Nephron progenitor cell (in vitro differentiated cells): Measurements from ENCODE around the gene CCL26.
"Not testable (repeated sequence)": the region's sequence is repeated elsewhere in the genome, so short reads cannot be mapped to it uniquely, and the experiment has no call there.

Experiments
- DNase-seq: peaks from one replicate; pipeline ENCODE4 v3.0.0; 2021
- H3K27ac Mint-ChIP-seq: 2 replicates; pipeline ENCODE4 v1.8.0; 2021; ENCODE audit warnings: mild to moderate bottlenecking, moderate library complexity, mixed read lengths
- H3K27me3 Mint-ChIP-seq: 2 replicates; pipeline ENCODE4 v1.8.0; 2021; ENCODE audit warnings: mild to moderate bottlenecking, low read depth, mixed read lengths; ENCODE audit not compliant: poor library complexity
- H3K36me3 Mint-ChIP-seq: 2 replicates; pipeline ENCODE4 v1.8.0; 2021; ENCODE audit warnings: low read depth, mixed read lengths
- H3K4me1 Mint-ChIP-seq: 2 replicates; pipeline ENCODE4 v1.8.0; 2021; ENCODE audit warnings: mixed read lengths
- H3K4me3 Mint-ChIP-seq: 2 replicates; pipeline ENCODE4 v1.8.0; 2021; ENCODE audit warnings: mild to moderate bottlenecking, moderate library complexity, mixed read lengths
- H3K9me3 Mint-ChIP-seq: 2 replicates; pipeline ENCODE4 v1.8.0; 2021; ENCODE audit warnings: mild to moderate bottlenecking, moderate library complexity, mixed read lengths
- TF ChIP-seq, protein P1 (sequence below): fragments of 200-600 bp; sonication (generic); IDR thresholded peaks from 2 replicates; pipeline ENCODE4 v1.5.0; 2021; ENCODE audit warnings: antibody characterized with exemption

Gene CCL26

DNA sequence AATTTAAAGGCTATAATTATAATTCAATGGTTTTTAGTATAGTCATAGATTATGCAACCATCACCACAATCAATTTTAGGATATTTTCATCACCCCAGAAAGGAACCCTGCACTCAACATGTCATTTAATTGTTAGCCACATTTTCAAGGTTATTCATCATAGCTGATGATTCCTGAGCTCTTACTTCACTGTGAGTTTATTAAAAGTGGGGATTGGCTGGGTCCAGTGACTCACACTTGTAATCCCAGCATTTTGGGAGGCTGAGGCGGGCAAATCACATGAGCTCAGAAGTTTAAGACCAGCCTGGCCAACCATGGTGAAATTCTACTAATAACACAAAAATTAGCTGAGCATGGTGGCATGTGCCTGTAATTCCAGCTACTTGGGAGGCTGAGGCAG is 787 bp downstream of the CCL26 start:
- Mint-ChIP-seq H3K4me1 (peaks cover 12% of the 10 kb centered on the region), H3K4me3 (no peak overlapping the region), H3K27me3 (peaks cover 6% of the 10 kb centered on the region), H3K36me3 (no peaks in the 10 kb centered on the region), H3K9me3 (no peaks in the 10 kb centered on the region), H3K27ac (no peak overlapping the region)
- no peak for DNase-seq
- TF ChIP-seq, protein P1, sequence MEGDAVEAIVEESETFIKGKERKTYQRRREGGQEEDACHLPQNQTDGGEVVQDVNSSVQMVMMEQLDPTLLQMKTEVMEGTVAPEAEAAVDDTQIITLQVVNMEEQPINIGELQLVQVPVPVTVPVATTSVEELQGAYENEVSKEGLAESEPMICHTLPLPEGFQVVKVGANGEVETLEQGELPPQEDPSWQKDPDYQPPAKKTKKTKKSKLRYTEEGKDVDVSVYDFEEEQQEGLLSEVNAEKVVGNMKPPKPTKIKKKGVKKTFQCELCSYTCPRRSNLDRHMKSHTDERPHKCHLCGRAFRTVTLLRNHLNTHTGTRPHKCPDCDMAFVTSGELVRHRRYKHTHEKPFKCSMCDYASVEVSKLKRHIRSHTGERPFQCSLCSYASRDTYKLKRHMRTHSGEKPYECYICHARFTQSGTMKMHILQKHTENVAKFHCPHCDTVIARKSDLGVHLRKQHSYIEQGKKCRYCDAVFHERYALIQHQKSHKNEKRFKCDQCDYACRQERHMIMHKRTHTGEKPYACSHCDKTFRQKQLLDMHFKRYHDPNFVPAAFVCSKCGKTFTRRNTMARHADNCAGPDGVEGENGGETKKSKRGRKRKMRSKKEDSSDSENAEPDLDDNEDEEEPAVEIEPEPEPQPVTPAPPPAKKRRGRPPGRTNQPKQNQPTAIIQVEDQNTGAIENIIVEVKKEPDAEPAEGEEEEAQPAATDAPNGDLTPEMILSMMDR: no peak

DNA sequence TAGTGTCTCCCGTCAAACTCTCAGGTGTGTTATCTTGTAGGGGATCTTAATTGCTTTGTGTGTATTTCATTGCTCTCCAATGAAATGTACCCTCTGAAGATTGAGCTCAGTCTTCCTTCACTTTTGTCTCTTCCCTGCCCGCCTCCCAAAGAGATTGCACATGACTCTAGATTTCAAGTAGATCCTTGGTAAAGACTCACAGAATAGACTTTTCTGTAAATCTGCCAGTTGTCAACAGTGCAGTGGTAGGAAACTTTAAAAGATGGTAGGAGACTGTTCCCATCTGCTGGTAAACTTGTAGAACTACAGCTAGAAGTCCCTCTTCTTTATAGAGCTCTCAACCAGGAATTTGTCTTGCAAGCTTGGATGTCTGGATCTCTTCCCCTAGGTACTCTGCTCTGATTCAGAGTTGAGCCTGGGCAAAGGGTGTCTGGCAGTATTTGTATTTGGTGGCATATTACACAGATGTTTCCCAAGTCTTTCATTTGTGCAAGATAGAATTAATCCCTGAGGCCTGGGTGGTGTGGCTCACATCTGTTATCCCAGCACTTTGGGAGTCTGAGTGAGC is 9.6 kb downstream of the CCL26 start:
- H3K36me3 Mint-ChIP-seq: no peaks in the 10 kb centered on the region
- H3K9me3 Mint-ChIP-seq: no peaks in the 10 kb centered on the region
- H3K4me3 Mint-ChIP-seq: no peak overlapping the region
- H3K27me3 Mint-ChIP-seq: no peaks in the 10 kb centered on the region
- TF ChIP-seq, protein P1: peak; percentile 77
- H3K4me1 Mint-ChIP-seq: peaks cover 6% of the 10 kb centered on the region
- H3K27ac Mint-ChIP-seq: peak overlapping the region; percentile 18
- DNase-seq: no peak

DNA sequence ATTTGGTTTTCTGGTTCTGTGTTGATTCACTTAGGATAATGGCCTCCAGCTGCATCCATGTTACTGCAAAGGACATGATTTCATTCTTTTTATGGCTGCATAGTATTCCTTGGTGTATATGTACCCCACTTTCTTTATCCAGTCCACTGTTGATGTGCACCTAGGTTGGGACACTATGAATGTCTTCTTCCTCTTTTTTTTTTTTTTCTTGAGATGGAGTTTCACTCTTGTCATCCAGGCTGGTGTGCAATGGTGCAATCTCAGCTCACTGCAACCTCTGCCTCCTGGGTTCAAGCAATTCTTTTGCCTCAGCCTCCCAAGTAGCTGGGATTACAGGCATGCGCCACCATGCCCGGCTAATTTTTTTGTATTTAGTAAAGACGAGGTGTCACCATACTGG is 10.2 kb downstream of the CCL26 start:
- peaks cover 11% of the 10 kb centered on the region for H3K4me1 Mint-ChIP-seq
- not testable (repeated sequence) for H3K9me3 Mint-ChIP-seq, H3K36me3 Mint-ChIP-seq, H3K27me3 Mint-ChIP-seq, DNase-seq, H3K27ac Mint-ChIP-seq, H3K4me3 Mint-ChIP-seq

DNA sequence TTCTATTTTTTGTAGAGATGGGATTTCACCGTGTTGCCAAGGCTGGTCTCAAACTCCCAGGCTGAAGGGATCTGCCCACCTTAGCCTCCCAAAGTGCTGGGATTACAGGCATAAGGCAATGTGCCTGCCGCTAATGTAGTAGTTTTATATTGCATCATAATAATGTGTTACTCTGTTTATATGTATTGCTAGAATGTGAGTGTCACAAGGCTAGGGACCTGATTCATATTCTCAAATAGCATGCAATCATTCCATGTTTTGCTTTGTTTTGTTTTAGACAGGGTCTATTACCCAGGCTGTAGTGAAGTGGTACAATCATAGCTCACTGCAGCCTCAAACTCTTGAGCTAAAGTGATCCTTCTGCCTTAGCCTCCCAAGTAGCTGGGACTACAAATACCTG is 13.5 kb downstream of the CCL26 start:
- Mint-ChIP-seq H3K4me3 (no peak overlapping the region), H3K27ac (no peak overlapping the region), H3K9me3 (no peaks in the 10 kb centered on the region), H3K4me1 (peaks cover 24% of the 10 kb centered on the region), H3K27me3 (peaks cover 5% of the 10 kb centered on the region), H3K36me3 (no peaks in the 10 kb centered on the region)
- TF ChIP-seq, protein P1: no peak
- no peak for DNase-seq

DNA sequence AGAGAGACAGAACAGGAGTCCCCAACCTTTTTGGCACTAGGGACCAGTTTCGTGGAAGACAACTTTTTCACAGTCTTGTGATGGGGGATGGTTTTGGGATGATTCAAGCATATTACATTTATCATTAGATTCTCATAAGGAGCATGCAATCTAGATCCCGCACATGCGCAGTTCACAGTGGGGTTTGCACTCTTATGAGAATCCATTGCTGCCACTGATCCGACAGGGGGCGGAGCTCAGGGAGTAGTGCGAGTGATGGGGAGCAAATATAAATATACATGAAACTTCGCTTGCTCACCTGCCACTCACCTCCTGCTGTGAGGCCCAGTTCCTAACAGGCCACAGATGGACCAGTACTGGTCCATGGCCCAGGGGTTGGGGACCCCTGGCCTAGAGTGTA is 14.2 kb downstream of the CCL26 start:
- no peak for DNase-seq
- H3K27ac Mint-ChIP-seq: no peak overlapping the region
- peaks cover 5% of the 10 kb centered on the region for H3K27me3 Mint-ChIP-seq
- no peaks in the 10 kb centered on the region for H3K36me3 Mint-ChIP-seq
- H3K4me3 Mint-ChIP-seq: no peak overlapping the region
- H3K4me1 Mint-ChIP-seq: peaks cover 31% of the 10 kb centered on the region
- TF ChIP-seq, protein P1: no peak
- no peaks in the 10 kb centered on the region for H3K9me3 Mint-ChIP-seq

DNA sequence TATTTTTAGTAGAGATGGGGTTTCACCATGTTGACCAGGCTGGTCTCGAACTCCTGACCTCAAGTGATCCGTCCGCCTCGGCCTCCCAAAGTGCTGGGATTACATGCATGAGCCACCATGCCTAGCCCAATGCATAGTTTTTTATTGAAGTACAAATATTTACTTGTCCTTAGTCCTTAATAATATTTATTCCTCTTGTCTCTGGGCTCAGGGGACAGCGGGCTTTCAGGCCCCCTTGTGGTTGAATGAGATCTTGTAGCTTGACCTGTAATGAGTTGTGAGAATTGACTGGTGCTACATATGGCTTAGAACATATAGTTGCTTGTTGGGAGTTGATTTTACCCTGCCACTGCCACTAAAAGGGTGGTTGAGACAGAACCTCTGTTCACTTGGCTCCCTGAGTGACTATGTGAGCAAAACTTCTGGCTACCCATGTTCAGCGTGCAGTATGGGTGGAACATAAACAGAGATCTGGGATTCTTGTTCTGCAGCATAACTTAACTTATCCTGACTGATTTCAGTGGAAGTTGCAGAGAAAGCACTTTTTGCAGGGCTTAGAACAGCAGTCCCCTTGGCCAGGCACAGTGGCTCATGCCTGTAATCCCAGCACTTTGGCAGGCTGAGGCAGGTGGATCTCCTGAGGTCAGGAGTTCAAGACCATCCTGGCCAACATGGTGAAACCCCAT is 14.9 kb downstream of the CCL26 start:
- H3K27ac Mint-ChIP-seq: no peak overlapping the region
- no peak for DNase-seq
- peaks cover 27% of the 10 kb centered on the region for H3K4me1 Mint-ChIP-seq
- no peaks in the 10 kb centered on the region for H3K9me3 Mint-ChIP-seq
- TF ChIP-seq, protein P1: no peak
- no peaks in the 10 kb centered on the region for H3K36me3 Mint-ChIP-seq
- H3K4me3 Mint-ChIP-seq: no peak overlapping the region
- peaks cover 5% of the 10 kb centered on the region for H3K27me3 Mint-ChIP-seq
